HG03520 (cell line): ENCODE measurements around the gene TOM1L2.

Experiments used
- ATAC-seq: cut with Tn5 transposase; IDR thresholded peaks from one replicate; pipeline ENCODE4 v1.9.1; 2021; ENCODE audit warnings: mild to moderate bottlenecking, moderate library complexity; ENCODE audit not compliant: unreplicated experiment

The TOM1L2 gene

DNA sequence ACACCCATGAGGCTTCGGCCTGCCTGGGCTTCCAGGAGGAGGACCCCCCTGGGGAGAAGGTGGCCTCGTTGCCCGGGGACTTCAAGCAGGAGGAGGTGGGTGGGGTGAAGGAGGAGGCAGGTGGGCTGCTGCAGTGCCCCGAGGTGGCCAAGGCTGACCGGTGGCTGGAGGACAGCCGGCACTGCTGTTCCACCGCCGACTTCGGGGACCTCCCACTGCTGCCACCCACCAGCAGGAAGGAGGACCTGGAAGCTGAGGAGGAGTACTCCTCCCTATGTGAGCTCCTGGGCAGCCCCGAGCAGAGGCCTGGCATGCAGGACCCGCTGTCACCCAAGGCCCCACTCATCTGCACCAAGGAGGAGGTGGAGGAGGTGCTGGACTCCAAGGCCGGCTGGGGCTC is 176.9 kb downstream of the TOM1L2 start:
- ATAC-seq: no peak

DNA sequence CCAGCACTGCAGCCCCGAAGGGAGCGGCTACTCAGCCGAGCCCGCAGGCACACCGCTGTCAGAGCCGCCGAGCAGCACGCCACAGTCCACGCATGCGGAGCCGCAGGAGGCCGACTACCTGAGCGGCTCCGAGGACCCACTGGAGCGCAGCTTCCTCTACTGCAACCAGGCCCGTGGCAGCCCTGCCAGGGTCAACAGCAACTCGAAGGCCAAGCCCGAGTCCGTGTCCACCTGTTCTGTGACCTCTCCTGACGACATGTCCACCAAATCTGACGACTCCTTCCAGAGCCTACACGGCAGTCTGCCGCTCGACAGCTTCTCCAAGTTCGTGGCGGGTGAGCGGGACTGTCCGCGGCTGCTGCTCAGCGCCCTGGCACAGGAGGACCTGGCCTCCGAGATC is 177.8 kb downstream of the TOM1L2 start:
- no peak for ATAC-seq
